Measurements from ENCODE around the gene P2RY11. TPM values are rescaled to one million over a fixed set of nuclear protein-coding genes. Genes with fewer than 3 reads are reported as not detected.

The P2RY11 gene
- total RNA-seq, 1 donor: 3.0 TPM

- DNase-seq (ENCODE audit: low read depth): no peak
- no peak for TF ChIP-seq CTCF (IDR thresholded peaks at IDR 0.05; ENCODE audit: insufficient read depth, low read length)
- no peak overlapping the region for H3K4me3 ChIP-seq (ENCODE audit: low read depth, low read length)
These were observed 2.1 kb downstream of the P2RY11 start for GRCh38 chr19:10113592-10113963.

- no peak overlapping the region for H3K4me3 ChIP-seq (ENCODE audit: low read depth, low read length)
- DNase-seq (ENCODE audit: low read depth): no peak
- no peak for TF ChIP-seq CTCF (IDR thresholded peaks at IDR 0.05; ENCODE audit: insufficient read depth, low read length)
These were observed 2.6 kb downstream of the P2RY11 start for GRCh38 chr19:10113964-10114650.

GRCh38 chr19:10114651-10115391 lies 3.3 kb downstream of the P2RY11 start:
- TF ChIP-seq CTCF (IDR thresholded peaks at IDR 0.05; ENCODE audit: insufficient read depth, low read length): no peak
- H3K4me3 ChIP-seq (ENCODE audit: low read depth, low read length): no peak overlapping the region
- no peak for DNase-seq (ENCODE audit: low read depth)

- DNase-seq (ENCODE audit: low read depth): no peak
- no peak overlapping the region for H3K4me3 ChIP-seq (ENCODE audit: low read depth, low read length)
- no peak for TF ChIP-seq CTCF (IDR thresholded peaks at IDR 0.05; ENCODE audit: insufficient read depth, low read length)
These were observed 4.0 kb downstream of the P2RY11 start for GRCh38 chr19:10115392-10116084.

GRCh38 chr19:10116085-10116865 lies 4.8 kb downstream of the P2RY11 start:
- no peak for DNase-seq (ENCODE audit: low read depth)
- H3K4me3 ChIP-seq (ENCODE audit: low read depth, low read length): no peak overlapping the region
- no peak for TF ChIP-seq CTCF (IDR thresholded peaks at IDR 0.05; ENCODE audit: insufficient read depth, low read length)

GRCh38 chr19:10116866-10117616 lies 5.5 kb downstream of the P2RY11 start:
- no peak for DNase-seq (ENCODE audit: low read depth)
- no peak overlapping the region for H3K4me3 ChIP-seq (ENCODE audit: low read depth, low read length)
- TF ChIP-seq CTCF (IDR thresholded peaks at IDR 0.05; ENCODE audit: insufficient read depth, low read length): no peak

All from fibroblast of the aortic adventitia (primary cell).